ENCODE measurements around the gene FAH.
"Not testable (repeated sequence)": the region's sequence is repeated elsewhere in the genome, so short reads cannot be mapped to it uniquely, and the experiment has no call there.

Gene FAH

GRCh38 chr15:80152180-80152895, 461 bp upstream of the FAH start:
- DNase-seq = peak; percentile 61 to 96 (median 88)

GRCh38 chr15:80153900-80154299, 1.1 kb downstream of the FAH start:
- DNase-seq = no peak

GRCh38 chr15:80154336-80154735, 1.5 kb downstream of the FAH start:
- no peak for DNase-seq

GRCh38 chr15:80155001-80155377, 2.2 kb downstream of the FAH start:
- DNase-seq = no peak

- not testable (repeated sequence) for DNase-seq
Measured at GRCh38 chr15:80155378-80156175, 2.8 kb downstream of the FAH start.

DNA sequence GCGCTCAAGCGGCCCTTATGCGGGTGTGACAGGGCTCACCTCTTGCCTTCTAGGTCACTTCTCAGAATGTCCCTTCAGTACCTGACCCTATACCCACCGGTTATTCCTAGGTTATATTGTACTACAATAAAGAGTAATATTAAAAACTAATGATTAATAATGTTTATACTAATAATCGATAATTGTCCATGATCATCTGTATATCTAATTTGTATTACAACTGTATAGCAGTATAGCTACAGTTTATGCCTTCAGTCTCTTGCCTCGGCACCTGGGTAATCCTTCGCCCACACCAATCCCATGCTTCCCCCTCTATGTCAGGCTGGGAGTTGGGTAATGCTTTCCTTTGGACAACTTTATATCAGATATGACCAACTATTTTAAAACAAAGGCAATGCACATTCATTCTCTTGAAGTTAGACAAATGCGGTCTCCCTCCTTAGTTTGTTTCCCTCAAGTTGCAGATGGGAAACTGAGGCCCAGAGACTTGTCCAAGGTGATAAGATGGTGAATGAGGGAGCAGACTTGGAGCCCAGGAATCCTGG, 3.4 kb downstream of the FAH start:
- no peak for DNase-seq

GRCh38 chr15:80157215-80157614, 4.4 kb downstream of the FAH start:
- no peak for DNase-seq

- DNase-seq = no peak
Measured at GRCh38 chr15:80159301-80159700, 6.5 kb downstream of the FAH start.

DNA sequence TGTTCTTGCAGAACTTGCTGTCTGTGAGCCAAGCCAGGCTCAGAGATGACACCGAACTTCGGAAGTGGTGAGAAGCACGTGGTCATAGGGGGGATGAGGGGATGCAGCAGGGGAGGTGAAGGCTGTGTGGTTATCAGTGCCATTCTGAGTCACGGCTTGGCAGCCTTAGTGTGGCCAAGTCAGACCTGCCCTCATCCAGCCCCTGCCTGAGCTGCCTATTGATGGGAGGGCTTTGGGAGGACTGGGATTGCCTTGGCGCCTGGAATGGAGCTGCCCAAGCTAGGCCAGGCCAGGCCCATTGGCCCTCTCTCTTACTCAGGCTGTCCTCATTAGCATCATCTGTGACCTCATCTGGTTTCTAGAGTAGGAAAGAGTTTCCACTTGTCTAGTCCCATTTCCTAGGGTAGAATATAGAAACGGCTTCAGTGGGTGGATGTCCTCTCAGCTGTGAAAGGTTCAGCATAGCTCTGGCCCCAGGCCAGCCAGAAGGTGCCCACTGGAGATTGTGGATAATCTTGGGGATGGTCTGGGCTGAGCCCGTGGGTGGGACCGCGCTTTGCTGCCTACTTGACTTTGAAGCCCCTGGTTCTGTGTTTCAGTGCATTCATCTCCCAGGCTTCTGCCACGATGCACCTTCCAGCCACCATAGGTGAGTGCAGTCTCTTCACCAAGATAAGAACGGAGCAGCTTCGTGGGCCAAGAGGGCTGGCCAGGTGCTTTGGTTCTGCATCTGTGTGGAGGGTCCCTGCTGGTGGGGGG, 7.2 kb downstream of the FAH start:
- DNase-seq = no peak

GRCh38 chr15:80160570-80161156, 7.9 kb downstream of the FAH start:
- no peak for DNase-seq

- DNase-seq = no peak
Measured at GRCh38 chr15:80161468-80162016, 8.7 kb downstream of the FAH start.

DNA sequence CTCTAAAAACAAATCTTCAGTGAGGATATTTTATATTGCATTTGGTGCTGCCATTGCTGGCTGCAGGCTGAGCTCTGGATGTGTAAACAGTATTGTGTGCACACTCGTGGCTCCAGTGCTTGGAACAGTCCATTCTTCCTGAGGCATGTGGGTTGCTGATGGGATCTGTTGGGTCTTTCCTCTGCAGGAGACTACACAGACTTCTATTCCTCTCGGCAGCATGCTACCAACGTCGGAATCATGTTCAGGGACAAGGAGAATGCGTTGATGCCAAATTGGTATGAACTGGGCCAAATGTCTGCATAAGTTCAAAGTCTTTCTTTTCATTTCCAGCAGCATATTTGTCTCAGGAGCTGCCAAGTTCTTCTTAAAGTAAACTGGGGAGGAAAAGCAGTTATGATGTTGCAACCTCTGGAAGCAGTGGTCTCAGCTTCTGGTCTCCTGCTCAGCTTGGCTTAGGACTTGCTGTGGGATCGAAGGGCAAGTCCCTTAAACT, 9.3 kb downstream of the FAH start:
- DNase-seq = no peak

DNA sequence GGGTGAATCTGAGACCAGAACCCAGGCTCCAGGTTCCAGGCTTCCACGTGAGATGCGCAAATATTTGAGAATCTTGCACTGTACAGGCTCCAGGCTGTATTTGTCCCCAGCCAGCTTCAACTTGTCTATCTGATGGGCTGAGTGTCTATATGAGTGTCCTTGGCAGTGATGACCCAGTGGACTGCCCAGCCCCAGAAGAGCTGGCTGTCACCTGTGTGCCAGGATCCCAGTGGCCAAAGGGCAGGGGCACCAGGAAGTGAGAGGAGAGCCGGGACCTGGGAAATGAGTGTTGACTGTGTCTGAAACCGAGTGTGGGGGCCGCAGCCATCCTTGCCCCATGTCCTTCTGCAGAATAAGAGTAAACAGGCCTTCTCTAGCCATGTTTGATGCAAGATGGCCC, 10.4 kb downstream of the FAH start:
- no peak for DNase-seq

DNA sequence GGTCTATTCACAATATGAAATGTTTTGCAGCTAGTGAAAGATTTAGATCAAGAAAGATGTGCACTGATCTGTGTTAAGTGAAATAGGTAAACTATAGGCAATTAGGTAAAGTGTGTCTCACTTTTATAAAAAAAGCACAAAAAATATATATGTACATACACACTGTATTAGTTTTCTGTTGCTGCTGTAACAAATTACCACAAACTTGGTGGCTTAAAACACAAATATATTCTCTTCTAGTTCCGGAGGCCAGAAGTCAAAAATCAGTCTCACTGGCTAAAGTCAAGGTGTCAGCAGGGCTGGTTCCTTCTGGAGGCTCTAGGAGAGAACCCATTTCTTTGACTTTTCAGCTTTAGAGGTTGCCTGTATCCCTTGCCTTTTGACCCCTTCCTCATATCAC, 11.1 kb downstream of the FAH start:
- DNase-seq = no peak

- DNase-seq = no peak
Measured at GRCh38 chr15:80167936-80168335, 15.1 kb downstream of the FAH start.

- DNase-seq = no peak
Measured at GRCh38 chr15:80168421-80168820, 15.6 kb downstream of the FAH start.

DNA sequence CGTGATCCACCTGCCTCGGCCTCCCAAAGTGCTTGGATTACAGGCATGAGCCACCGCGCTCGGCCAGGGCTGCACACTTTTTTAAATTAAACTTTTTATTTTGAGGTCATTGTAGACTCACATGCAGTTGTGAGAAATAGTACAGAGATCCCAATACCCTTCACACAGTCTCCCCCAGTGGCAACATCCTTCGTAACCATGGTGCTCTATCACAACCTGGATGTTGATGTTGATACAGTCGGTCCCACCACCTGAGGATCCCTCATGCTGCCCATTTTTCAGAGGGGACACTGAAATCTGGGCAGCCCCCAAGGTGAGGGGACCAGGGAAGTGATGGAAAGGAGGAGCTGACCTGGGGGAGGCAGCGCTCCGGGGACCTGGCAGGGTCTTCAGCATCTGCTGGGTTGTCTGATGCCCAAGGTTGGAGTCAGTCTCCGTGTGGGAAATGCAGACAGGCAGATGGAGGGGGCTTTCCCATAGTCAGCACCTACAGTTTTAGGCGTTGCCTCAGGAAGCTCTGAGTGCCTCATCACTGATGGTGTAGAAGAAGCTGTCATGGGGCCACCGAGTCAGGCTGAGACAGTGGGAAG, 17.1 kb downstream of the FAH start:
- no peak for DNase-seq

- DNase-seq = no peak
Measured at GRCh38 chr15:80170596-80170995, 17.8 kb downstream of the FAH start.

- no peak for DNase-seq
Measured at GRCh38 chr15:80171787-80172186, 19.0 kb downstream of the FAH start.

DNA sequence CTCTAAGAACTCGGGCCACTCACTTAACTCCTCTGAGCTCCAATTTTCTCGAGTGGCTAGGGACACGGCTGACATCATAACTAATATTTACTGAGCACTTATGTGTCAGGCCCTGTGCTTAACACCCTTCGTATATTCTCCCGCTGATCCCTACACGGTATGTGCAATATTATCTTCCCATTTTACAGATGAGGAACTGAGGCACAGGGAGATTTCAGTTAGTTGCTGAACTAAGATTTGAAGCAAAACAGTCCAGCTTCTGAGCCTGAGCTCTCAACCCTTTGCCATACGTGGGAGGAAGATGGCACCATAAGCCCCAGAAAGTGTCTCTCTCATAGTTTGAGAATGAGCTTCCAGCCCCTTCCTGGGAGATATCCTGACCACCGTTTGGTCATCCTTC, 19.6 kb downstream of the FAH start:
- DNase-seq = no peak

- peak; percentile 33 to 75 (median 50) for DNase-seq
Measured at GRCh38 chr15:80173022-80173759, 20.4 kb downstream of the FAH start.
